Right lobe of liver (tissue), 6 donors: ENCODE measurements around the gene EIF4H. TPM values are rescaled to one million over a fixed set of nuclear protein-coding genes. Genes with fewer than 3 reads are reported as not detected.
"Not testable (repeated sequence)": the region's sequence is repeated elsewhere in the genome, so short reads cannot be mapped to it uniquely, and the experiment has no call there.

Experiments
- ATAC-seq, 4 donors: fragments of 200-7000 bp; cut with Tn5 transposase; one replicate each; pipeline ENCODE4 v1.9.1; 2020; ENCODE audit warnings: mild to moderate bottlenecking in 4 of 4, moderate library complexity in 4 of 4
- DNase-seq, 3 donors: peaks; one replicate each; pipeline ENCODE4 v3.0.0-alpha.2; 2020
- H3K27ac ChIP-seq, 3 donors: fragments of 200-600 bp; one replicate each; pipeline ENCODE4 v1.8.0; 2022
- H3K27me3 ChIP-seq, 2 donors: fragments of 200-600 bp; one replicate each; pipeline ENCODE4 v1.8.0; 2022
- H3K36me3 ChIP-seq, 4 donors: fragments of 200-600 bp; sonication (generic) in 1 of 4; one replicate each; pipeline versions ENCODE4 v1.5.1 to v1.8.0; 2017 to 2022; ENCODE audit warnings: control low read depth in 1 of 4
- H3K4me1 ChIP-seq, 4 donors: fragments of 200-600 bp; sonication (generic) in 1 of 4; one replicate each; pipeline versions ENCODE4 v1.5.1 to v1.8.0; 2017 to 2022; ENCODE audit warnings: control low read depth in 1 of 4
- H3K4me3 ChIP-seq, 3 donors: fragments of 200-600 bp; one replicate each; pipeline ENCODE4 v1.8.0; 2022
- H3K9me3 ChIP-seq, 4 donors: fragments of 200-600 bp; sonication (generic) in 1 of 4; one replicate each; pipeline versions ENCODE4 v1.5.1 to v1.8.0; 2017 to 2022; ENCODE audit warnings: control low read depth in 1 of 4
- CTCF ChIP-seq, 4 donors: fragments of 200-600 bp in 3 of 4; fragments of 450-650 bp in 1 of 4; IDR thresholded peaks; one replicate each; pipeline versions ENCODE4 v1.5.1 to v1.8.0; 2016 to 2022; ENCODE audit warnings: antibody characterized with exemption in 4 of 4, mild to moderate bottlenecking in 2 of 4
- POLR2A ChIP-seq: fragments of 450-650 bp; IDR thresholded peaks from one replicate; pipeline ENCODE4 v1.6.1; 2017; ENCODE audit warnings: antibody characterized with exemption, mild to moderate bottlenecking
- WGBS: methylation state at CpG from one replicate; pipeline ENCODE4 v1.1.6; 2018; ENCODE audit warnings: low coverage, low lambda C conversion rate; ENCODE audit not compliant: insufficient coverage; ENCODE audit errors: missing lambda C conversion rate; 5-methylcytosine and 5-hydroxymethylcytosine counted together
- intact Hi-C, 2 donors: fragments of 100-400 bp; cut with DNase I; formaldehyde crosslinking; loops; one replicate each; pipeline versions ENCODE4 v1.11.2 to v1.14.1; 2022
- total RNA-seq, 6 experiments: library from RNA; depleted of rRNA in 2 of 6; stranded (reverse); fragments of >200 nt in 2 of 6; fragmentation: NEBNext Ultra II Directional in 3 of 6; extraction: Animal tissue kit (Norgen Biotek cat#: 25700) in 3 of 6; gene quantifications; one replicate each; pipeline versions ENCODE4 v1.1.0 to v1.2.4, GENCODE V29; 2016 to 2023
- donor health status: DM: no; HTN: yes; CAD: no.
- donor health status: DM: no; HTN: no; CAD: no.
- donor health status: DM: no; HTN: no; CAD: no.
- donor health status: DM: no; HTN: yes; CAD: no.
- donor health status: DM: no; HTN: yes; CAD: no.

EIF4H gene
- total RNA-seq, 6 experiments from 2014 or later = 117 to 128 (median 118) TPM

GRCh38 chr7:74155810-74156395 is 18.3 kb upstream of the EIF4H start:
- intact Hi-C loops = no loop called here
- no peaks in the 10 kb centered on the region for H3K9me3 ChIP-seq
- WGBS = 77% methylated on average over 8 of the region's 9 CpGs

GRCh38 chr7:74157605-74158004 is 16.6 kb upstream of the EIF4H start:
- ATAC-seq = no peak
- 92% methylated on average over 5 of the region's 9 CpGs for WGBS
- intact Hi-C loops = no loop called here
- Histone ChIP-seq H3K9me3 (no peaks in the 10 kb centered on the region), H3K4me1 (no peaks in the 10 kb centered on the region), H3K27ac (no peak overlapping the region), H3K4me3 (no peak overlapping the region), H3K36me3 (no peaks in the 10 kb centered on the region), H3K27me3 (no peaks in the 10 kb centered on the region)
- TF ChIP-seq CTCF (IDR thresholded peaks at IDR 0.05) (no peak), POLR2A (no peak)
- no peak for DNase-seq

More at GRCh38 chr7:74155810-74156395, 18.3 kb upstream of the EIF4H start:
- no peaks in the 10 kb centered on the region for H3K36me3 ChIP-seq
- H3K27ac ChIP-seq = no peak overlapping the region
- no peaks in the 10 kb centered on the region for H3K4me1 ChIP-seq
- ATAC-seq = no peak
- H3K27me3 ChIP-seq = no peaks in the 10 kb centered on the region
- TF ChIP-seq POLR2A = no peak
- no peak overlapping the region for H3K4me3 ChIP-seq
- DNase-seq = no peak

- Histone ChIP-seq H3K4me1 (no peaks in the 10 kb centered on the region), H3K27ac (no peak overlapping the region), H3K27me3 (no peaks in the 10 kb centered on the region), H3K4me3 (no peak overlapping the region), H3K9me3 (no peaks in the 10 kb centered on the region), H3K36me3 (no peaks in the 10 kb centered on the region)
- TF ChIP-seq CTCF (IDR thresholded peaks at IDR 0.05) = peak in 1 of 4 donors; percentile 9
- no peak for TF ChIP-seq POLR2A
- intact Hi-C loops = no loop called here
- no peak for ATAC-seq
- DNase-seq = no peak
- WGBS = 38% methylated on average over 6 of the region's 7 CpGs
Measured at GRCh38 chr7:74164985-74165456, 9.1 kb upstream of the EIF4H start.

- no peaks in the 10 kb centered on the region for H3K27me3 ChIP-seq
- intact Hi-C loops = no loop called here
- 83% methylated on average over 13 of the region's 15 CpGs for WGBS
- H3K4me1 ChIP-seq = no peaks in the 10 kb centered on the region
- no peak overlapping the region for H3K4me3 ChIP-seq
- no peak overlapping the region for H3K27ac ChIP-seq
- ATAC-seq = no peak
- no peak for DNase-seq
- no peak for TF ChIP-seq POLR2A
- TF ChIP-seq CTCF (IDR thresholded peaks at IDR 0.05) = no peak
- H3K36me3 ChIP-seq = no peaks in the 10 kb centered on the region
- no peaks in the 10 kb centered on the region for H3K9me3 ChIP-seq
Measured at GRCh38 chr7:74165867-74166593, 8.1 kb upstream of the EIF4H start.

- intact Hi-C loops, ATAC-seq, DNase-seq, H3K27me3 ChIP-seq, H3K36me3 ChIP-seq, H3K4me1 ChIP-seq, H3K9me3 ChIP-seq, H3K27ac ChIP-seq, H3K4me3 ChIP-seq: not testable (repeated sequence)
- WGBS = 96% methylated on average over 6 of the region's 6 CpGs
Measured at GRCh38 chr7:74167324-74167723, 6.8 kb upstream of the EIF4H start.
